Stimulated activated CD4-positive, alpha-beta T cell treated with anti-CD3 and anti-CD28 coated beads, Interleukin-1b, Interleukin-23, amount 100 ng/mL, for 1 hour (primary cell): ENCODE results near the gene RHOU.

Experiments
- DNase-seq, 2 donors: peaks; one replicate each; pipeline ENCODE4 v3.0.0-alpha.2; 2020; ENCODE audit warnings: low read depth in 2 of 2

The RHOU gene

GRCh38 chr1:228785366-228786330 lies 50.4 kb downstream of the RHOU start:
- DNase-seq = no peak

- no peak for DNase-seq
These were observed 51.3 kb downstream of the RHOU start for GRCh38 chr1:228786361-228787129.

- no peak for DNase-seq
These were observed 56.5 kb downstream of the RHOU start for GRCh38 chr1:228791791-228792190.

DNA sequence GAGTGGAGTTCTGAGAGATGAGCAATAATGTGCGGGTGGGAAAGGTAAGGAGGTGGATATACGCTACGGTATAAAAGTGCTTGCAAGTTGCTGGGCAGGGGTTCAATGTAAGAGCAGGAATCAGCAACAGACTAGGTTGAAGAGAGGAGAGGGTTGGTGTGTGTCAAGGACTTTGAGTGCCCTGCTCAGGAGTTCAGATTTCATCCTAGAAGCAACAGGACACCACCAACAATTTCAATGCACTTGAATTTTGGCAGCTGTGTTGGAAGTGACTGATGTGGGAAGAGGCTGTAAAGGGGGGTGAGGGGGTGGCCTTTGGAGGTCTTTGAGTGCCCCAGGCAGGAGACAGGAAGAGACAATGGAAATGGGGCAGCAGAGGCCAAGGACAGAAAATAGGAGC lies 57.3 kb downstream of the RHOU start:
- DNase-seq = no peak

DNA sequence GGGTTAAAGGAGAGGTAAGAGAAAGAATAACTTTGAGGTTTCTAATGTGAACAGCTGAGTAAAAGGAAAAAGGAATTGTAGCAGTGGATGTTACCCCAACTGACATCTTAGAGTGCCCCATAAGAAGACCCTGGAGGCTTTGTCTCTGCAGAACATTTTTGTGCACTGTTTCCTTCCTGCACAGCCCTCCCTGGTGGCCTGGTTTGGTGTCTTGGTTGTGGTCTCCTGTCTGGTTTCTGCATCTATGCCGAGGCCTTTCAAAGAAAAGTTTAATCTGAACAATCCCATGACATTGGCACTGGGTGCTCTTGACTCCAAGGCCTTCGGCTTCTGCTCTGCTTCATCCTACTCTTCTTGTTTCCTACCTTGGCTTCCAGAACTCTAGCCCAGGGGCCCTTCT lies 57.8 kb downstream of the RHOU start:
- no peak for DNase-seq

DNA sequence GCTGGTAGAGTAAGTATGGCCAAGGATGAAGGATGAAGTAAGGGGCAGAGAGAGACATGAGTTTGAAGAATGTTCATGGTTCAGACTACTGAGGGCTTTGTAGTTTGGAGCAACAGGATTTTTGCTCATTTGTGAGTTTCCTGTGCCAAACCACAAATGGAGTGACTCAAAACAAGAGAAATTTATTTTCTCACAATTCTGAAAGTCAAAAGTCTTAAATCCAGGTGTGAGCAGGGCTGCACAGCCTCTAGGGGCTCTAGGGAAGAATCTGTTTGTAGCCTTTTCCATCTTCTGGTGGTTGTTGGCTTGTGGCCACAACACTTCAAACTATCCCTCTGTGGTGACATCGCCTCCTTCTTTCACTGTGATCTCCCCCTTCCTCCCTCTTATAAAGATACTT lies 58.9 kb downstream of the RHOU start:
- no peak for DNase-seq

DNA sequence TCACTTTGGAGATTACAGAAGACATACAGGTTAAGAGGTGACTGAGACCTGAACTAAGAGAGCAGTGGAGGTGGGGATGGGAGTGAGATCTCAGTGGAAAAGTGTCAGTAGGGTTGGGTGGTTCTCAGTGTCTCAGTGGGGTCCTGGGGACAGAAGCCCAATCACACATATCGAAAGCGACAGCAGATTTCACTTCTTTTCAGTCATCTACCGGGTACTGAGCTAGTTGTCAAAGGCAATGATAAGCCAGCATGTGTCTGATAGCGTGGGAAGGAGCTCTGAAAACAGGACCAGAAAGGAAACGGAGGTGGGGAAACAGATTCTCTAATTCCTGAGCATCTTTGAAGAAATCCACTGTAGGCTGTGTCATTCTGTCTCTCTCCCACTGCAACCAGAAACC lies 59.5 kb downstream of the RHOU start:
- DNase-seq = peak in 1 of 2 donors; percentile 12

GRCh38 chr1:228795596-228795995 lies 60.3 kb downstream of the RHOU start:
- DNase-seq = no peak
